Hepatocyte (in vitro differentiated cells): ENCODE measurements around the gene GOLGA6L1.

Experiments used
- EZH2 ChIP-seq: fragments of 200-600 bp; sonication (generic); IDR thresholded peaks from 2 replicates; pipeline ENCODE4 v1.6.1; 2016; ENCODE audit warnings: antibody characterized with exemption, mild to moderate bottlenecking, borderline replicate concordance
- TF ChIP-seq, protein P1 (sequence below): fragments of 200-600 bp; sonication (generic); IDR thresholded peaks from 2 replicates; pipeline ENCODE4 v1.5.1; 2016; ENCODE audit warnings: antibody characterized with exemption, mild to moderate bottlenecking; ENCODE audit not compliant: poor library complexity

- TF ChIP-seq, protein P1, sequence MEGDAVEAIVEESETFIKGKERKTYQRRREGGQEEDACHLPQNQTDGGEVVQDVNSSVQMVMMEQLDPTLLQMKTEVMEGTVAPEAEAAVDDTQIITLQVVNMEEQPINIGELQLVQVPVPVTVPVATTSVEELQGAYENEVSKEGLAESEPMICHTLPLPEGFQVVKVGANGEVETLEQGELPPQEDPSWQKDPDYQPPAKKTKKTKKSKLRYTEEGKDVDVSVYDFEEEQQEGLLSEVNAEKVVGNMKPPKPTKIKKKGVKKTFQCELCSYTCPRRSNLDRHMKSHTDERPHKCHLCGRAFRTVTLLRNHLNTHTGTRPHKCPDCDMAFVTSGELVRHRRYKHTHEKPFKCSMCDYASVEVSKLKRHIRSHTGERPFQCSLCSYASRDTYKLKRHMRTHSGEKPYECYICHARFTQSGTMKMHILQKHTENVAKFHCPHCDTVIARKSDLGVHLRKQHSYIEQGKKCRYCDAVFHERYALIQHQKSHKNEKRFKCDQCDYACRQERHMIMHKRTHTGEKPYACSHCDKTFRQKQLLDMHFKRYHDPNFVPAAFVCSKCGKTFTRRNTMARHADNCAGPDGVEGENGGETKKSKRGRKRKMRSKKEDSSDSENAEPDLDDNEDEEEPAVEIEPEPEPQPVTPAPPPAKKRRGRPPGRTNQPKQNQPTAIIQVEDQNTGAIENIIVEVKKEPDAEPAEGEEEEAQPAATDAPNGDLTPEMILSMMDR = no peak
- no peak for TF ChIP-seq EZH2
Measured at GRCh38 chr15:23081271-23081670, 55.4 kb downstream of the GOLGA6L1 start.
